Right atrium auricular region (tissue), 2 donors: Measurements from ENCODE around the gene GOLGA8N. TPM values are rescaled to one million over a fixed set of nuclear protein-coding genes. Genes with fewer than 3 reads are reported as not detected.
A peak's percentile ranks its signal among the peaks of the same experiment; 100 is the strongest.

Experiments
- DNase-seq: peaks from one replicate; pipeline ENCODE4 v3.0.0-alpha.2; 2019; ENCODE audit warnings: low spot score
- H3K27ac ChIP-seq, 2 donors: fragments of 200-600 bp; sonication (generic); 1 replicate in 1 of 2; 2 replicates in 1 of 2; pipeline ENCODE4 v1.5.1; 2016 to 2019
- H3K27me3 ChIP-seq, 2 donors: fragments of 200-600 bp; sonication (generic); one replicate each; pipeline versions ENCODE4 v1.5.1 to v1.6.0; 2017 to 2019
- H3K36me3 ChIP-seq: fragments of 200-600 bp; sonication (generic); one replicate; pipeline ENCODE4 v1.5.1; 2016
- H3K4me1 ChIP-seq, 2 donors: fragments of 200-600 bp; sonication (generic); one replicate each; pipeline versions ENCODE4 v1.5.1 to v1.6.0; 2017 to 2019
- H3K4me3 ChIP-seq, 2 donors: fragments of 200-600 bp; sonication (generic); 1 replicate in 1 of 2; 2 replicates in 1 of 2; pipeline ENCODE4 v1.5.1; 2017 to 2019; ENCODE audit warnings: mild to moderate bottlenecking in 1 of 2, moderate library complexity in 1 of 2
- H3K9me3 ChIP-seq, 2 donors: fragments of 200-600 bp; sonication (generic); one replicate each; pipeline ENCODE4 v1.5.1; 2019
- CTCF ChIP-seq, 2 donors: fragments of 200-600 bp; sonication (generic); IDR thresholded peaks; one replicate each; pipeline ENCODE4 v1.5.1; 2019; ENCODE audit warnings: antibody characterized with exemption in 2 of 2
- total RNA-seq, 2 donors: library from RNA; depleted of rRNA; stranded (reverse); fragments of >200 nt; gene quantifications; one replicate each; pipeline ENCODE4 v1.1.0, GENCODE V29; 2016

The GOLGA8N gene
- total RNA-seq, 2 donors from 2014 or later = 3.3 to 6.0 TPM

GRCh38 chr15:32636410-32636809, 43.2 kb downstream of the GOLGA8N start:
- Histone ChIP-seq H3K9me3 (no peaks in the 10 kb centered on the region), H3K4me1 (peaks cover 0 to 2% of the 10 kb centered on the region in 2 donors), H3K4me3 (no peak overlapping the region), H3K36me3 (no peaks in the 10 kb centered on the region), H3K27me3 (no peaks in the 10 kb centered on the region), H3K27ac (no peak overlapping the region)
- DNase-seq = no peak
- no peak for TF ChIP-seq CTCF (IDR thresholded peaks at IDR 0.05)

GRCh38 chr15:32636908-32637567, 43.8 kb downstream of the GOLGA8N start:
- no peak for TF ChIP-seq CTCF (IDR thresholded peaks at IDR 0.05)

GRCh38 chr15:32637704-32638103, 44.4 kb downstream of the GOLGA8N start:
- H3K36me3 ChIP-seq = no peaks in the 10 kb centered on the region
- H3K27me3 ChIP-seq = no peaks in the 10 kb centered on the region
- no peaks in the 10 kb centered on the region for H3K9me3 ChIP-seq
- TF ChIP-seq CTCF (IDR thresholded peaks at IDR 0.05) = no peak
- DNase-seq = no peak
- no peak overlapping the region for H3K4me3 ChIP-seq
- peaks cover 0 to 6% of the 10 kb centered on the region in 2 donors for H3K4me1 ChIP-seq
- H3K27ac ChIP-seq = no peak overlapping the region

More at GRCh38 chr15:32636908-32637567, 43.8 kb downstream of the GOLGA8N start:
- no peak for DNase-seq
- Histone ChIP-seq H3K27me3 (no peaks in the 10 kb centered on the region), H3K4me3 (no peak overlapping the region), H3K36me3 (no peaks in the 10 kb centered on the region), H3K4me1 (peaks cover 0 to 6% of the 10 kb centered on the region in 2 donors), H3K9me3 (no peaks in the 10 kb centered on the region), H3K27ac (no peak overlapping the region)

- TF ChIP-seq CTCF (IDR thresholded peaks at IDR 0.05) = no peak
- H3K9me3 ChIP-seq = no peaks in the 10 kb centered on the region
- H3K36me3 ChIP-seq = no peaks in the 10 kb centered on the region
- H3K27me3 ChIP-seq = no peaks in the 10 kb centered on the region
- DNase-seq = no peak
- H3K27ac ChIP-seq = no peak within 1 kb of the TSS
- peak within 1 kb of the TSS in 1 of 2 donors; percentile 10 for H3K4me3 ChIP-seq
- H3K4me1 ChIP-seq = peaks cover 0 to 6% of the 10 kb centered on the region in 2 donors
Measured at GRCh38 chr15:32641517-32642059, 48.3 kb downstream of the GOLGA8N start, which contains the start of gene SCG5. Gene SCG5, plus strand, starts transcription at chr15:32641710. Its CDS starts 1,883 bp downstream, at chr15:32643593.

GRCh38 chr15:32642667-32643435, 49.6 kb downstream of the GOLGA8N start:
- no peak for DNase-seq
- no peaks in the 10 kb centered on the region for H3K36me3 ChIP-seq
- no peak overlapping the region for H3K4me3 ChIP-seq
- H3K4me1 ChIP-seq = peaks cover 0 to 6% of the 10 kb centered on the region in 2 donors
- TF ChIP-seq CTCF (IDR thresholded peaks at IDR 0.05) = no peak
- H3K27me3 ChIP-seq = no peaks in the 10 kb centered on the region
- no peak overlapping the region for H3K27ac ChIP-seq
- no peaks in the 10 kb centered on the region for H3K9me3 ChIP-seq
